A549 (cell line): ENCODE data around the gene ZPR1. TPM values are rescaled to one million over a fixed set of nuclear protein-coding genes. Genes with fewer than 3 reads are reported as not detected.
A peak's percentile ranks its signal among the peaks of the same experiment; 100 is the strongest.

Source experiments
- ATAC-seq, 2 experiments: fragments of 200-7000 bp in 1 of 2; fragments of >200 bp in 1 of 2; cut with Nextera tagmentation in 1 of 2; cut with Tn5 transposase in 1 of 2; 3 replicates each; pipeline versions ENCODE4 v1.8.0 to v1.9.1; 2018 to 2020; ENCODE audit warnings: mild to moderate bottlenecking in 1 of 2, moderate library complexity in 1 of 2
- CTCF ChIA-PET: fragments of 300-600 bp; sonication (Branson Sonifier 250); formaldehyde crosslinking; extraction: SDS; loops from one replicate; lab custom pipeline; 2021; ENCODE audit warnings: antibody characterized with exemption, inconsistent platforms; lab: Yijun Ruan, JAX
- POLR2A ChIA-PET: fragments of 350-600 bp; formaldehyde crosslinking; extraction: SDS; loops from one replicate; lab custom pipeline; 2021; ENCODE audit warnings: antibody characterized with exemption, inconsistent platforms; lab: Yijun Ruan, JAX
- DNase-seq, 2 experiments: peaks; one replicate each; pipeline versions ENCODE4 v3.0.0 to v3.0.0-alpha.2; 2011 to 2016; ENCODE audit warnings: low read depth in 1 of 2, low spot score in 1 of 2
- FAIRE-seq: peaks from 2 replicates; lab custom pipeline; 2011; peaks lifted over from hg19 to GRCh38; lab: Jason Lieb, UNC
- H3K27ac ChIP-seq, 2 experiments: fragments of >200 bp; sonication (Bioruptor Twin); formaldehyde crosslinking; 3 replicates each; pipeline ENCODE4 v1.5.1; 2016 to 2017
- H3K4me1 ChIP-seq: fragments of >200 bp; sonication (Bioruptor Twin); formaldehyde crosslinking; 3 replicates; pipeline ENCODE4 v1.6.1; 2016
- H3K4me2 ChIP-seq: fragments of >200 bp; sonication (Bioruptor Twin); formaldehyde crosslinking; 3 replicates; pipeline ENCODE4 v1.6.1; 2016
- H3K4me3 ChIP-seq: fragments of >200 bp; sonication (Bioruptor Twin); formaldehyde crosslinking; 3 replicates; pipeline ENCODE4 v1.5.1; 2016
- H3K9me3 ChIP-seq: fragments of >200 bp; sonication (Bioruptor Twin); formaldehyde crosslinking; 3 replicates; pipeline ENCODE4 v1.6.1; 2016
- CBX2 ChIP-seq: fragments of 200-600 bp; sonication (generic); IDR thresholded peaks from 2 replicates; pipeline ENCODE4 v1.6.1; 2016; ENCODE audit warnings: low read depth, mild to moderate bottlenecking, borderline replicate concordance
- CBX8 ChIP-seq: fragments of 200-600 bp; sonication (generic); IDR thresholded peaks from 2 replicates; pipeline ENCODE4 v1.6.1; 2016
- CEBPB ChIP-seq, 2 experiments: fragments of >200 bp in 1 of 2; sonication (Bioruptor Twin) in 1 of 2; formaldehyde crosslinking in 1 of 2; IDR thresholded peaks; 2 replicates each; pipeline ENCODE4 v1.6.1; 2012 to 2016
- CHD4 ChIP-seq: fragments of 200-600 bp; sonication (generic); IDR thresholded peaks from 2 replicates; pipeline ENCODE4 v1.6.1; 2016; ENCODE audit warnings: antibody characterized with exemption, mild to moderate bottlenecking, borderline replicate concordance
- HDAC2 ChIP-seq: fragments of 200-600 bp; sonication (generic); IDR thresholded peaks from 2 replicates; pipeline ENCODE4 v1.6.1; 2016
- HEYL ChIP-seq: fragments of 250-450 bp; sonication (Bioruptor Pico); IDR thresholded peaks from 2 replicates; pipeline ENCODE4 v1.8.0; 2021; ENCODE audit warnings: mild to moderate bottlenecking, moderate library complexity
- HOXA7 ChIP-seq: fragments of 250-450 bp; sonication (Bioruptor Pico); IDR thresholded peaks from 2 replicates; pipeline ENCODE4 v1.5.0; 2020; ENCODE audit warnings: mild to moderate bottlenecking, moderate library complexity
- HOXB5 ChIP-seq: fragments of 250-450 bp; sonication (Bioruptor Pico); IDR thresholded peaks from 2 replicates; pipeline ENCODE4 v1.5.0; 2020; ENCODE audit warnings: mild to moderate bottlenecking, moderate library complexity
- KDM1A ChIP-seq: fragments of 200-600 bp; sonication (generic); IDR thresholded peaks from 2 replicates; pipeline ENCODE4 v1.6.1; 2016; ENCODE audit warnings: low read depth, mild to moderate bottlenecking
- NR3C1 ChIP-seq: fragments of >200 bp; sonication (Bioruptor Twin); formaldehyde crosslinking; IDR thresholded peaks from 3 replicates; pipeline ENCODE4 v1.6.1; 2017
- PHF8 ChIP-seq: fragments of 200-600 bp; sonication (generic); IDR thresholded peaks from 2 replicates; pipeline ENCODE4 v1.6.1; 2016; ENCODE audit warnings: low read depth, mild to moderate bottlenecking, antibody characterized with exemption, moderate library complexity, borderline replicate concordance
- POLR2AphosphoS2 ChIP-seq: conservative IDR thresholded peaks from 2 replicates; pipeline ENCODE4 v1.6.1; 2012; ENCODE audit warnings: low read length, improper control_type of control experiment, inconsistent platforms
- RAD21 ChIP-seq, 2 experiments: fragments of >200 bp in 1 of 2; sonication (Bioruptor Twin) in 1 of 2; formaldehyde crosslinking in 1 of 2; IDR thresholded peaks in 1 of 2; conservative IDR thresholded peaks in 1 of 2; 2 replicates in 1 of 2; 3 replicates in 1 of 2; pipeline ENCODE4 v1.6.1; 2012 to 2018; ENCODE audit warnings: inconsistent platforms in 1 of 2
- RFX5 ChIP-seq: fragments of 450-650 bp; IDR thresholded peaks from 2 replicates; pipeline ENCODE4 v1.7.1; 2014; ENCODE audit warnings: antibody characterized with exemption, mild to moderate bottlenecking, moderate library complexity
- RNF2 ChIP-seq: fragments of 200-600 bp; sonication (generic); IDR thresholded peaks from 2 replicates; pipeline ENCODE4 v1.6.1; 2016; ENCODE audit warnings: low read depth, mild to moderate bottlenecking, antibody characterized with exemption, moderate library complexity, borderline replicate concordance
- SREBF2 ChIP-seq: fragments of 450-650 bp; IDR thresholded peaks from 2 replicates; pipeline ENCODE4 v1.6.1; 2014; ENCODE audit warnings: mild to moderate bottlenecking, moderate library complexity
- TP53 ChIP-seq: fragments of 250-450 bp; sonication (Bioruptor Pico); IDR thresholded peaks from 2 replicates; pipeline ENCODE4 v1.5.0; 2021; ENCODE audit warnings: mild to moderate bottlenecking, moderate library complexity
- ZC3H11A ChIP-seq: fragments of 450-650 bp; IDR thresholded peaks from 2 replicates; pipeline ENCODE4 v1.6.1; 2014; ENCODE audit warnings: antibody characterized with exemption, mild to moderate bottlenecking
- ZFP36 ChIP-seq: fragments of 450-650 bp; IDR thresholded peaks from 2 replicates; pipeline ENCODE4 v1.6.1; 2014; ENCODE audit warnings: borderline replicate concordance; ENCODE audit not compliant: partially characterized antibody
- ZNF302 ChIP-seq: fragments of 250-450 bp; sonication (Bioruptor Pico); IDR thresholded peaks from 2 replicates; pipeline ENCODE4 v1.9.0; 2021; ENCODE audit warnings: inconsistent platforms, mild to moderate bottlenecking, moderate library complexity
- WGBS: methylation state at CpG from one replicate; pipeline ENCODE4 v1.1.6; 2017; ENCODE audit errors: missing lambda C conversion rate; 5-methylcytosine and 5-hydroxymethylcytosine counted together
- polyA plus RNA-seq, 4 experiments: library from polyadenylated mRNA; depleted of rRNA in 3 of 4; stranded (reverse); fragments of >200 nt; fragmentation: RNase III in 1 of 4; extraction: RNeasy Plus Mini Kit Qiagen cat#74134 plus additional on column Dnase treatment in 1 of 4; gene quantifications; 2 replicates in 3 of 4; 3 replicates in 1 of 4; pipeline ENCODE4 v1.2.3, GENCODE V29; 2011 to 2017
- TF ChIP-seq, protein P1 (sequence below): IDR thresholded peaks from 2 replicates; pipeline ENCODE4 v1.6.1; 2012
- TF ChIP-seq, protein P2 (sequence below): fragments of 150-350 bp; IDR thresholded peaks from 2 replicates; pipeline ENCODE4 v1.6.1; 2014; ENCODE audit warnings: low read depth, mild to moderate bottlenecking, low read length
- TF ChIP-seq, protein P3 (sequence below): fragments of >200 bp; sonication (Bioruptor Twin); formaldehyde crosslinking; IDR thresholded peaks from 2 replicates; pipeline ENCODE4 v1.6.1; 2016
- TF ChIP-seq, protein P4 (sequence below): fragments of >200 bp; sonication (Bioruptor Twin); formaldehyde crosslinking; IDR thresholded peaks from 3 replicates; pipeline ENCODE4 v1.6.1; 2016
- TF ChIP-seq, protein P5 (sequence below): fragments of >200 bp; sonication (Bioruptor Twin); formaldehyde crosslinking; IDR thresholded peaks from 3 replicates; pipeline ENCODE4 v1.5.1; 2016
- TF ChIP-seq, protein P6 (sequence below): fragments of 450-650 bp; IDR thresholded peaks from 2 replicates; pipeline ENCODE4 v1.6.1; 2014; ENCODE audit warnings: antibody characterized with exemption

ZPR1 gene
- polyA plus RNA-seq, 2 of the 4 experiments (the other 2 are of a cell fraction): 44.1 to 65.6 TPM

DNA sequence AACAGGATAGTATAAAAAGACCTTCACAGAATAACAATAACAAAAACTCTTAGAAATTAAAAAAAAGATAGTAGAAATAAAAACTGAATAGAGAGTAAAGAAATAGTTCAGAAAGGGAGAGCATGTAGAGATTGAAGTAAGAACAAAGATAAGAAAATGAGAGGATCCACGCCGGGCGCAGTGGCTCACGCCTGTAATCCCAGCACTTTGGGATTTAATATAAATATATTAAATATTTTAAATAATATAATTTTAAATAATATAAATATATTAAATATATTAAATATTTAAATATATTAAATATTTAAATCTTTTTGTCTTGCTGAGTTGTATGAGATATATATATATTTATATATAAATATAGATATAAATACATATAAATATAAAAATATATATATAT lies 24.3 kb upstream of the ZPR1 start:
- DNase-seq (no peak), FAIRE-seq (no peak), ATAC-seq (no peak)
- H3K4me3 ChIP-seq: no peak overlapping the region
- no peaks in the 10 kb centered on the region for H3K9me3 ChIP-seq
- CTCF ChIA-PET: interaction anchor here (0.8 to 1.5 kb wide), 4 partner anchors 9 to 24 kb away, joined by 3 to 4 read pairs (median 4); partner anchors contain the start of gene APOA5
- 94% methylated on average over 4 of the region's 4 CpGs for WGBS
- H3K4me1 ChIP-seq: peaks cover 7% of the 10 kb centered on the region; the same call in 1 of the 3 replicates
- no peak for TF ChIP-seq RFX5
- TF ChIP-seq RAD21 (conservative IDR thresholded peaks at IDR 0.05 in 1 of 2, IDR thresholded peaks at IDR 0.05 in 1 of 2): no peak
- POLR2A ChIA-PET: no interaction called here
- H3K4me2 ChIP-seq: no peak overlapping the region
- H3K27ac ChIP-seq: no peak overlapping the region

DNA sequence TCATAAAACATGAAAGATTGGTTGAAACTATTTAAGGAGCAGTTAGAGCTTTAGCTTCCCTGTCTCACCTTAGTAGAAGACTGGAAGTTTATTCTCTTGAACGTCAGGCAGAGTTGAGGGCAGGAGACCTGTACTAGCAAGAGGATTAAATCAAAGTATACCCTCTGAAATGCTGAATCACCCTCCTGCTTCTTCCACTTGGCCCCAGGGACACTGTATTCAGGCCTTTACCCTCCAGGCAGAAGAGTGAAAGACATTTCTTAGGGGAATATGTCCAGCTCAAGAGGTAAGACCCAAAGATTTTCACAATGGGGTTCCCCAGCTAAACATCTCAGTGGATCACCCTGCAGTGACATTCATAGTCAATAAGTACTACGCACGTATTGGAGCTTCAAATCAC lies 23.4 kb upstream of the ZPR1 start:
- TF ChIP-seq, protein P1, sequence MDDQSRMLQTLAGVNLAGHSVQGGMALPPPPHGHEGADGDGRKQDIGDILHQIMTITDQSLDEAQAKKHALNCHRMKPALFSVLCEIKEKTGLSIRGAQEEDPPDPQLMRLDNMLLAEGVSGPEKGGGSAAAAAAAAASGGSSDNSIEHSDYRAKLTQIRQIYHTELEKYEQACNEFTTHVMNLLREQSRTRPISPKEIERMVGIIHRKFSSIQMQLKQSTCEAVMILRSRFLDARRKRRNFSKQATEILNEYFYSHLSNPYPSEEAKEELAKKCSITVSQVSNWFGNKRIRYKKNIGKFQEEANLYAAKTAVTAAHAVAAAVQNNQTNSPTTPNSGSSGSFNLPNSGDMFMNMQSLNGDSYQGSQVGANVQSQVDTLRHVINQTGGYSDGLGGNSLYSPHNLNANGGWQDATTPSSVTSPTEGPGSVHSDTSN: no peak
- TF ChIP-seq POLR2AphosphoS2 (no peak), TP53 (CRISPR knock-in tag) (no peak), HOXA7 (no peak), KDM1A (no peak), HDAC2 (no peak), HEYL (CRISPR knock-in tag) (no peak), HOXB5 (CRISPR knock-in tag) (no peak), NR3C1 (no peak), RNF2 (no peak), CEBPB (IDR thresholded peaks at IDR 0.05) (no peak), RFX5 (no peak), CBX2 (no peak), ZNF302 (CRISPR knock-in tag) (no peak)
- TF ChIP-seq, protein P2, sequence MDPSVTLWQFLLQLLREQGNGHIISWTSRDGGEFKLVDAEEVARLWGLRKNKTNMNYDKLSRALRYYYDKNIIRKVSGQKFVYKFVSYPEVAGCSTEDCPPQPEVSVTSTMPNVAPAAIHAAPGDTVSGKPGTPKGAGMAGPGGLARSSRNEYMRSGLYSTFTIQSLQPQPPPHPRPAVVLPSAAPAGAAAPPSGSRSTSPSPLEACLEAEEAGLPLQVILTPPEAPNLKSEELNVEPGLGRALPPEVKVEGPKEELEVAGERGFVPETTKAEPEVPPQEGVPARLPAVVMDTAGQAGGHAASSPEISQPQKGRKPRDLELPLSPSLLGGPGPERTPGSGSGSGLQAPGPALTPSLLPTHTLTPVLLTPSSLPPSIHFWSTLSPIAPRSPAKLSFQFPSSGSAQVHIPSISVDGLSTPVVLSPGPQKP: no peak
- TF ChIP-seq, protein P3, sequence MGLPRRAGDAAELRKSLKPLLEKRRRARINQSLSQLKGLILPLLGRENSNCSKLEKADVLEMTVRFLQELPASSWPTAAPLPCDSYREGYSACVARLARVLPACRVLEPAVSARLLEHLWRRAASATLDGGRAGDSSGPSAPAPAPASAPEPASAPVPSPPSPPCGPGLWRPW: no peak
- TF ChIP-seq, protein P4, sequence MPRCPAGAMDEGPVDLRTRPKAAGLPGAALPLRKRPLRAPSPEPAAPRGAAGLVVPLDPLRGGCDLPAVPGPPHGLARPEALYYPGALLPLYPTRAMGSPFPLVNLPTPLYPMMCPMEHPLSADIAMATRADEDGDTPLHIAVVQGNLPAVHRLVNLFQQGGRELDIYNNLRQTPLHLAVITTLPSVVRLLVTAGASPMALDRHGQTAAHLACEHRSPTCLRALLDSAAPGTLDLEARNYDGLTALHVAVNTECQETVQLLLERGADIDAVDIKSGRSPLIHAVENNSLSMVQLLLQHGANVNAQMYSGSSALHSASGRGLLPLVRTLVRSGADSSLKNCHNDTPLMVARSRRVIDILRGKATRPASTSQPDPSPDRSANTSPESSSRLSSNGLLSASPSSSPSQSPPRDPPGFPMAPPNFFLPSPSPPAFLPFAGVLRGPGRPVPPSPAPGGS: no peak
- Histone ChIP-seq H3K4me3 (no peak overlapping the region), H3K27ac (no peak overlapping the region), H3K4me2 (no peak overlapping the region), H3K9me3 (no peaks in the 10 kb centered on the region), H3K4me1 (peaks cover 7% of the 10 kb centered on the region; the same call in 1 of the 3 replicates)
- WGBS: 81% methylated on average over 3 of the region's 3 CpGs
- CTCF ChIA-PET: interaction anchor here (2.6 kb wide), 1 partner anchor 20 kb away, joined by 11 read pairs; the partner anchor contains the start of gene APOA5
- FAIRE-seq (no peak), DNase-seq (no peak), ATAC-seq (no peak)
- POLR2A ChIA-PET: no interaction called here

DNA sequence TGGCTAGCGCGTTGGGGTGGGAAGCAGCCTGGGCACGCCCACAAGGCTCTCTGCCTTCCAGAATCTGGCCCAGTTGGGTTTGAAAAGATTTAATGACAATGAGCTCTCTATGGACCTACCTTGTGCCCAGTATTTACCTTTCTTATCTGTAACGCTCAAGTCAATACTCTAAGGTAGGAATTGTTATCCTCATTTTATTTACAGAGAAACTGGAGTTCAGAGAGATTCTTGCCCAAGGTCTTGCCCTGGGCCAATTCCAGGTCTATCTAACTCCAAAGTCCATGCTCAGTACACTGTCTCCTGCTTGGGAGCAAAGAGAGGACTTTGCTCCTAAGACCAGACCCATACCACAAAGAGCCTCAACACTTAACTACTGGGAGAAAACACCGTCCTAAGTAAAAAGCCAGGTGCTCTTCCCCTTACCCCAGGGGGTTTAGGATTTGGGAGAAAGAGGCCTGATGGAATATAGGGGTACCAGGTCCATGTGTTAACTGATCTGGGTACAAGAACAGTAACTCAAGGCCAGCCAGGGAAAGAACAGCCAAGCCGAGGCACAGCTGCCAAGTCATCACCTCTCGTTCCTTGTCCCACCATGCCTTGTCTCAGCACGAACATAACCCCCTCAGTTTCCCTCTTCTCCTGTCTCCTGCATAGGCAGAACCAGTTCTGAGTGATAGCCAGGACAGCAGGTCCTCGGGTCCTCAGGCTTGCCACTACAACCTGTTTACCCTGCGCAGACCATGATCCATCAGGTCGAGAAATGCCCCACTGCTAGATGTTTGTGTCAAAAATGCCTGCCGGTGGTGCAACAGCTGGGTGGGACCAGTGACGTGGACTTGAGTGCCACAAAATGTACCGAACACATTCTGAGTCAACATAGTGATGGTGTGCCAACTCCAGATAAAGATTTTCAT lies 20.7 kb upstream of the ZPR1 start:
- POLR2A ChIA-PET: no interaction called here
- no peak for DNase-seq
- CTCF ChIA-PET: interaction anchor here (0.6 to 1.5 kb wide), 3 partner anchors 15 to 297 kb away, joined by 3 to 5 read pairs (median 5); partner anchors contain the start of gene APOA5
- TF ChIP-seq CBX8 (no peak), HEYL (CRISPR knock-in tag) (no peak), PHF8 (no peak), ZC3H11A (no peak), SREBF2 (no peak), CHD4 (no peak), HOXB5 (CRISPR knock-in tag) (no peak), TP53 (CRISPR knock-in tag) (no peak), ZFP36 (no peak), RAD21 (conservative IDR thresholded peaks at IDR 0.05 in 1 of 2, IDR thresholded peaks at IDR 0.05 in 1 of 2) (no peak)
- TF ChIP-seq, protein P5, sequence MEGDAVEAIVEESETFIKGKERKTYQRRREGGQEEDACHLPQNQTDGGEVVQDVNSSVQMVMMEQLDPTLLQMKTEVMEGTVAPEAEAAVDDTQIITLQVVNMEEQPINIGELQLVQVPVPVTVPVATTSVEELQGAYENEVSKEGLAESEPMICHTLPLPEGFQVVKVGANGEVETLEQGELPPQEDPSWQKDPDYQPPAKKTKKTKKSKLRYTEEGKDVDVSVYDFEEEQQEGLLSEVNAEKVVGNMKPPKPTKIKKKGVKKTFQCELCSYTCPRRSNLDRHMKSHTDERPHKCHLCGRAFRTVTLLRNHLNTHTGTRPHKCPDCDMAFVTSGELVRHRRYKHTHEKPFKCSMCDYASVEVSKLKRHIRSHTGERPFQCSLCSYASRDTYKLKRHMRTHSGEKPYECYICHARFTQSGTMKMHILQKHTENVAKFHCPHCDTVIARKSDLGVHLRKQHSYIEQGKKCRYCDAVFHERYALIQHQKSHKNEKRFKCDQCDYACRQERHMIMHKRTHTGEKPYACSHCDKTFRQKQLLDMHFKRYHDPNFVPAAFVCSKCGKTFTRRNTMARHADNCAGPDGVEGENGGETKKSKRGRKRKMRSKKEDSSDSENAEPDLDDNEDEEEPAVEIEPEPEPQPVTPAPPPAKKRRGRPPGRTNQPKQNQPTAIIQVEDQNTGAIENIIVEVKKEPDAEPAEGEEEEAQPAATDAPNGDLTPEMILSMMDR: no peak
- TF ChIP-seq, protein P6, sequence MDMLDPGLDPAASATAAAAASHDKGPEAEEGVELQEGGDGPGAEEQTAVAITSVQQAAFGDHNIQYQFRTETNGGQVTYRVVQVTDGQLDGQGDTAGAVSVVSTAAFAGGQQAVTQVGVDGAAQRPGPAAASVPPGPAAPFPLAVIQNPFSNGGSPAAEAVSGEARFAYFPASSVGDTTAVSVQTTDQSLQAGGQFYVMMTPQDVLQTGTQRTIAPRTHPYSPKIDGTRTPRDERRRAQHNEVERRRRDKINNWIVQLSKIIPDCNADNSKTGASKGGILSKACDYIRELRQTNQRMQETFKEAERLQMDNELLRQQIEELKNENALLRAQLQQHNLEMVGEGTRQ: no peak
- TF ChIP-seq, all 56 proteins: peak for 0
- WGBS: 48% methylated on average over 13 of the region's 14 CpGs
- peak overlapping the region; percentile 34; the same call in 2 of the 3 replicates for H3K4me2 ChIP-seq
- ATAC-seq: no peak
- FAIRE-seq: no peak
- peak overlapping the region in 1 of 2 experiments; percentile 45; a peak in 1 of 6 replicates for H3K27ac ChIP-seq
- H3K4me1 ChIP-seq: peaks cover 7% of the 10 kb centered on the region; the same call in 1 of the 3 replicates
- H3K9me3 ChIP-seq: no peaks in the 10 kb centered on the region
- H3K4me3 ChIP-seq: no peak overlapping the region
